Measurements from ENCODE around the gene CCDC106.

- no peak for TF ChIP-seq CTCF (conservative IDR thresholded peaks at IDR 0.05; ENCODE audit: low read length)
- TF ChIP-seq EZH2phosphoT487 (IDR thresholded peaks at IDR 0.05; ENCODE audit: borderline replicate concordance, low read depth, low read length) = no peak
Measured at GRCh38 chr19:55635856-55636440, 12.1 kb upstream of the CCDC106 start.

Data from OCI-LY7 (cell line).